Measurements from ENCODE around the gene ZNF385B.
"Not testable (repeated sequence)": the region's sequence is repeated elsewhere in the genome, so short reads cannot be mapped to it uniquely, and the experiment has no call there.

ZNF385B gene

DNA sequence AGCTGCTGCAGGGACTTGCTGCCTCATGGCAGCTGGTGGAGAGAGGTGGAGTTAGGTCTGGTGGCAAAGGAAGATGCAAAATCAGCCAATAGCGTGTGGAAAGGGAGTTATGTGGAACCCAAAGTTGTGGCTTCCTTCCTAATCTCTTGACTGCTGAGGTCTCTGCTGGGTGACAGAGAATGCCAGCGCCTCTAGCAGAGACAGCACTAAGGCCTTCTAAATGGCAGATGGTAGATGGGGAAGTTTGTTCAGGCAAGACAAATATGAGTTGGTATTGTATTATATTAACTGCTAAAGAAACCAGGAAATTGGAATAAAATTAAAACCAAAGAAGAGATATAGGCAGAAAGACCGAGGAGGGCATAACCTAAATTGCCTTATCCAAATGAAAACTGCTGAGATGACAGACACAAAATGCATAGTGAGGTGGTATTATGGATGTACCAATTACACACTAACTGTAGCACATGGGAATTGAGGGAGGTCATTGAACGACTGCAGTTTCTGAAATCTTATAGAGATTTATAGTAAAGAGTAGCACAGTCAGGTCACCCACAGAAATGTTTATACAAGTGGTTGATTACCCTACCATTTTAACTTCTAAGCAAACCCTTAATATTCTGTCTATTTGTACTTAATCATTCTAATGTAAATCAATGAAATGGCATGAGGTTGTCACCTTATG, 350.2 kb downstream of the ZNF385B start:
- DNase-seq (ENCODE audit: low read depth, low spot score) = no peak

- DNase-seq (ENCODE audit: low read depth, low spot score) = no peak
Measured at GRCh38 chr2:179495315-179495714, 366.1 kb downstream of the ZNF385B start.

DNA sequence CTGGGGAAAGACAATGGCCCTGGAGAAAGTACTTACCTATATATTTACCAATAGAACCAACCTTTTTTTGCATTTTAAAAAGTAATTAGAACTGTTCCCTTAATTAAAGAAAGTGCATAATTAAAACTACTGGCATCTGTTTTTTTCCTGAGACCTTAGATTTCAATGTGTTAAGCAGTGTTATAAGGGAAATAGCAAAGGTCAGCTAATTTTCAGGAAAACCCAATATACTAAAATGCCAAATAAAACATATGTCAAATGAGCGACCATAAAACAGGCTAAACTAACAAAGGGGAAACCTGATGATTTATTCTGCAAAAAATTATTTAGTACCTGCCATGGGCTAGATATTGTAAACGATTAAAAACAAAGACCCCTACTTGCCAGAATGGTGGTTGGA, 372.8 kb downstream of the ZNF385B start:
- no peak for DNase-seq (ENCODE audit: low read depth, low spot score)

DNA sequence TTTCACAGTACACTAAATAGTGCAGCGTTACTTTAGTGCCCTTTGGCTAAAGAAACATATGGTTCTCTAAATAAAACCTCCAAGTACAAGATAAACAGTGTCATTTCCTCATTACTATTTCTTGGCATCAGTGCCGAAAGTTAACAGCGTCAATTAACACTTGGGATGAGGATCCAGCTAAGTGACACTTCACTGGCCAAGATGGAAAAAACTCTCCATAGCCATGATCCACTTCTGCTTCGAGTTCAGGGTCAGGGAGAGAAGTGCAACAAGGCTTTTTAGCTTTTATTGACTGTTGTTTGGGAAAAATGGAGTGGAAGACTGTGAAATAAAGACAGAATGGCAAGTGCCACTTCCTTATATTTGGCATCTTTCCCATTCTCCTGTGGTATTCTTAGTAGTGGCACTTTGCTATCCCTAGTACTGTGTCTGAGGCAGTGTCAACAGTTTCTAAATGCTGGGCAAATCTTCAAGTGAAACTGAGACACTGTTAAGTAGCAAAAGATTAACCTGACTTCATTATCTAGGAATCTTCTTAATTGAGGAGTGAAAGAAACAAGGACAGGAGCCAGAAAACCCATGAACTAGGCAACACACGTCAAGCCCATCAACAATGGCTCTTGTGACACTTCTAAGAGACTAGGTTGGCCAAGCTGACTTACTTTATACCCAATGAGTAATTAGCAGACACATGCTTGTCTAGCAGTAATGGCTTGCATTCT, 374.2 kb downstream of the ZNF385B start:
- DNase-seq (ENCODE audit: low read depth, low spot score) = no peak

- no peak for DNase-seq (ENCODE audit: low read depth, low spot score)
Measured at GRCh38 chr2:179483131-179483530, 378.3 kb downstream of the ZNF385B start.

- DNase-seq (ENCODE audit: low read depth, low spot score) = no peak
Measured at GRCh38 chr2:179479947-179480346, 381.5 kb downstream of the ZNF385B start.

DNA sequence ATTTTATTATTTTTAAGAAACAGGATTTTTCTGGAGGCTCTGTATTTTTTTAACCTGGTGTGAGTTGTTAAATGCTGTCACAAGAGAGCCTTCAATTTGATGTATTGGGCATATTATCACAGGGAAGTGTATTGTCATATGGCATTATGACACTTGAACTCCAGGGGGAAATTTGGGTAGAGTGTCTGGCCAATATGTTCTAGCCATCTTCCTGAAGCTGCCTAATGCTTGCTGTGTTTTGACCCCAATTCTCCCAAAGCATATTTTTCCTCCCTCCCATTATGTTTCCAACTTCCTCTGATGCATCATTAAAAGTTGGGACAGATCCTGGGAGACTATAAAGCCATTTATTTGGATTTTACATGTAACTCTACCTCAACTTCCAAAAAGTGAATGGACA, 382.6 kb downstream of the ZNF385B start:
- no peak for DNase-seq (ENCODE audit: low read depth, low spot score)

- DNase-seq (ENCODE audit: low read depth, low spot score) = no peak
Measured at GRCh38 chr2:179470992-179471391, 390.4 kb downstream of the ZNF385B start.

DNA sequence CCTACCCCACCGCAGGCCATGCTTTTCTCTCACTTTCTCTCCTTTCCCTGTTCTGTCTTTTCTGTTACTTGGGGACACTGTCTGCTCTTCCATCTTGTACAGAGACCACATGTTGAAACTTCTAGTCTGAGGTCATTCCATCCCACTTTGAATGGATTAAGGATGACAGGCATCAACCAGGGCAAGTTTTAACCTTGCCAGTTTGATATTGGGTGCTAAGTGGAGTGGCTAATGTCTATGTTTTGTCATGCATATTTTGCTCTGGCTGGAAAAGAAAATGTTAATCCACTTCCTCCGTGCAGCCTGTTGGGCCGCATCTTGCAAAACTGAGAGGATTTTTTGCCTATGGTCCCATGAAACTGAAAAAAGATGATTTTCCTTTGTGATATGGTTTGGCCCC, 391.3 kb downstream of the ZNF385B start:
- no peak for DNase-seq (ENCODE audit: low read depth, low spot score)

DNA sequence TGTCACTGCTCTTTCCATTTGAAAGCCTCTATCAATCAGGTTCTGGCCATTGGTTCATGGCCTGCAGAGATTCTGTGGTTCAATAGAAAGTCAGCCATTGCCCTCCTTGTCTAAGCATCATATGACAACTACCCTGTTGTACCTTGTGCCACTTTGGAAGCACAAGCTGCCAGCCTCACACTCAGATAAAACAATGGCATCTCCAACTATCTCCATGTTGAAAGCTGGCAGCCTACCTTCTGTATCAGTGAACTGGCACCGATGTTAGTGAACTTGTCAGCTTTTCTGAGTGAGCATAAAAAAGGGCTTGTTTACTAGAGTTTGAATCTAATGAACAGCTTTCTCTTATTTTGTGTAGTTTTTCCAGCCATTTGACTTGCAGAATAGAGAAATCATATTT, 393.5 kb downstream of the ZNF385B start:
- DNase-seq (ENCODE audit: low read depth, low spot score) = no peak

- DNase-seq (ENCODE audit: low read depth, low spot score) = no peak
Measured at GRCh38 chr2:179467111-179467510, 394.3 kb downstream of the ZNF385B start.

- DNase-seq (ENCODE audit: low read depth, low spot score) = no peak
Measured at GRCh38 chr2:179461420-179461819, 400.0 kb downstream of the ZNF385B start.

- peak; percentile 31 for DNase-seq (ENCODE audit: low read depth, low spot score)
Measured at GRCh38 chr2:179460181-179460929, 401.1 kb downstream of the ZNF385B start.

DNA sequence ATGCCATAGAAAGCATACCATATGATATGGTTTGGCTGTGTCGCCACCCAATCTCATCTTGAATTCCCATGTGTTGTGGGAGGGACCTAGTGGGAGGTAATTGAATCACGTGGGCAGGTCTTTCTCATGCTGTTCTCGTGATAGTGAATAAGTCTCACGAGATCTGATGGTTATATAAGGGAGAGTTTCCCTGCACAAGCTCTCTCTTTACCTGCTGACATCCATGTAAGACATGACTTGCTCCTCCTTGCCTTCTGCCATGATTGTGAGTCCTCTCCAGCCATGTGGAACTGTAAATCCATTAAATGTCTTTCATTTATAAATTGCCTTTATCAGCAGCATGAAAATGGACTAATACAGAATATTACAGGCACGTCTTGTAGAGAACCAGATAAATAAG, 403.3 kb downstream of the ZNF385B start:
- DNase-seq (ENCODE audit: low read depth, low spot score) = not testable (repeated sequence)

GRCh38 chr2:179455824-179456223, 405.6 kb downstream of the ZNF385B start:
- no peak for DNase-seq (ENCODE audit: low read depth, low spot score)

DNA sequence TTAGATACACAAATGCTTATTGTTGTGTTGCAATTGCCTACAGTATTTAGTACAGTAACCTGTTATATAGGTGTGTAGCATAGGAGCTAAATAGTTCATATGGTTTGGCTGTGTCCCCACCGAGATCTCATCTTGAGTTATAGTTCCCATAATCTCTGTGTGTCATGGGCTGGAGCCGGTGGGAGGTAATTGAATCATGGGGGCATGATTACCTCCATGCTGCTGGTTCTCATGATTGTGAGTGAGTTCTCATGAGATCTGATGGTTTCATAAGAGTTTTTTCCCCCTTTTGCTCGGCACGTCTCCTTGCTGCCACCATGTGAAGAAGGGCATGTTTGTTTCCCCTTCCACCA, 406.3 kb downstream of the ZNF385B start:
- no peak for DNase-seq (ENCODE audit: low read depth, low spot score)

DNA sequence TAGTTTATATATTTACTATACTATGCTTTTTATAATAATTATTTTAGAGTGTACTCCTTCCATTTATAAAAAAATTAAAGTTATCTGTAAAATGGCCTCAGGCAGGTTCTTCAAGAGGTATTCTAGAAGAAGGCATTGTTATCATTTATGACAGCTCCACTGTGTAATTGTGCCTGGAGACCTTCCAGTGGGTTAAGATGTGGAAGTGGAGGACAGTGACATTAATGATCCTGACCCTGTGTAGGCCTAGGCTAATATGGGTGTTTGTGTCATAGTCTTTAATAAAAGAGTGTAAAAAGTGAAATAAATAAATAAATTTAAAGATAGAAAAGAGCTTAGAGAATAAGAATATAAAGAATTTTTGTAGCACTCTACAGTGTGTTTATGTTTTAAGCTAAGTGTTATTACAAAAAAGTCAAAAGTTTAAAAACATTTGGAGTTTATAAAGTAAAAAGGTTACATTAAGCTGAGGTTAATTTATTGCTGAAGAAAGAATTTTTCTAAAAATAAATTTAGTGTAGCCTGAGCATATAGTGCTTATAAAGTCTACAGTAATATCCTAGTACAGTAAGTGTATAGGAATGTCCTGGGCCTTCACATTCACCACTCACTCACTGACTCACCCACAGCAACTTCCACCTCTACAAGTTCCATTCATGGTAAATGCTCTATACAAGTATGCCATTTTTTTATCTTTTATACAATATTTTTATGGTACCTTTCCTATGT, 406.8 kb downstream of the ZNF385B start:
- peak; percentile 37 for DNase-seq (ENCODE audit: low read depth, low spot score)

- DNase-seq (ENCODE audit: low read depth, low spot score) = no peak
Measured at GRCh38 chr2:179449010-179449409, 412.4 kb downstream of the ZNF385B start.

DNA sequence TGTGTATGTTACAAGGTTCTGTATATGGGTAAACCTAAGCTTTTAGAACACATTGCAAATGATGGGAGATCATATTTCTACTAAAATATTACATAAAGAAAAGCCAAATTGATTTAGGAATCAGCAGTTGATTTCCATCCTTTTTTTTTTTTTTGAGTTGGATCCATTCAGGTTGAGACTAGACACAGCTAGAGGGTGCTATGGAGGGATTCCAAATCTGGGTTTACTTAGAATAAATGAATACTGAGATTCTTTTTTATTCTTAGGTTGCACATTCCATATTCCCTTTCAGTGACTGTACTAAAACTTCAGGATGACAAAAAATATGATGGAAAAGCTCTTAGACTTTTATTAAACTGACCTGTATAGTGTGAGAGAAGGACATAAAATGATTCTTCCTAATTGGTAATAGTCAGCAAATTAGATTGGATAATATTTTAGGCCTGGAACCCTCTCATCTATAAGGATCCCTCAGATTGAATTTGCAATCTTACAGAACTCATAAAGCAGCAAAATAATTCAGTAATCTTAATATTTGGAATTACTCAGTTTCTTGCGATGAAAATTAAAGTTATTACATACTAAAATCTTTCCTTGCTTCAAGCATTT, 413.5 kb downstream of the ZNF385B start:
- DNase-seq (ENCODE audit: low read depth, low spot score) = no peak

DNA sequence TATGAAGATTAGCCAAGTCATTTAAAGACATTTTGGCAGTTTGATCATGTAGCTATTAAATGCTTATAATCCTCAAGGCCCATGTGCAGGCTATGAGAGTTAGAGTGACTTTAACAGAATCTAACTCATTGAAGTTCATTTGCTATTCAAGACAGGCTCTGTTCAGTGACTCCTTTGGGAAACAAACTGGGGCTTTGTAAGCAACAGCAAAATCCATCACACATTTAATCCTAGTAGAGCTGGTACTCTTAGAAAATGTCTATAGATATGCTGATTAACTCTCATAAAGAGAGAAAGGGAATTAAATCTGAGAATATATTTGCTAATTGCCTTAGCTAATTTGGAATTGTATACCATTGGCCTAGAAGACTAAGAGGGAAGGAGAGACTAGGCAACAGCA, 414.0 kb downstream of the ZNF385B start:
- no peak for DNase-seq (ENCODE audit: low read depth, low spot score)

- DNase-seq (ENCODE audit: low read depth, low spot score) = no peak
Measured at GRCh38 chr2:179446476-179447141, 414.8 kb downstream of the ZNF385B start.

Data from smooth muscle cell of the brain vasculature (primary cell).